Measurements from ENCODE around the gene MRPL16.
A peak's percentile ranks its signal among the peaks of the same experiment; 100 is the strongest.

- TF ChIP-seq, protein P1, sequence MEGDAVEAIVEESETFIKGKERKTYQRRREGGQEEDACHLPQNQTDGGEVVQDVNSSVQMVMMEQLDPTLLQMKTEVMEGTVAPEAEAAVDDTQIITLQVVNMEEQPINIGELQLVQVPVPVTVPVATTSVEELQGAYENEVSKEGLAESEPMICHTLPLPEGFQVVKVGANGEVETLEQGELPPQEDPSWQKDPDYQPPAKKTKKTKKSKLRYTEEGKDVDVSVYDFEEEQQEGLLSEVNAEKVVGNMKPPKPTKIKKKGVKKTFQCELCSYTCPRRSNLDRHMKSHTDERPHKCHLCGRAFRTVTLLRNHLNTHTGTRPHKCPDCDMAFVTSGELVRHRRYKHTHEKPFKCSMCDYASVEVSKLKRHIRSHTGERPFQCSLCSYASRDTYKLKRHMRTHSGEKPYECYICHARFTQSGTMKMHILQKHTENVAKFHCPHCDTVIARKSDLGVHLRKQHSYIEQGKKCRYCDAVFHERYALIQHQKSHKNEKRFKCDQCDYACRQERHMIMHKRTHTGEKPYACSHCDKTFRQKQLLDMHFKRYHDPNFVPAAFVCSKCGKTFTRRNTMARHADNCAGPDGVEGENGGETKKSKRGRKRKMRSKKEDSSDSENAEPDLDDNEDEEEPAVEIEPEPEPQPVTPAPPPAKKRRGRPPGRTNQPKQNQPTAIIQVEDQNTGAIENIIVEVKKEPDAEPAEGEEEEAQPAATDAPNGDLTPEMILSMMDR (IDR thresholded peaks at IDR 0.05): peak; percentile 38 to 77 (median 68)
- TF ChIP-seq POLR2AphosphoS5 (IDR thresholded peaks at IDR 0.05): no peak
- TF ChIP-seq POLR2A (IDR thresholded peaks at IDR 0.05): no peak
- TF ChIP-seq EP300 (IDR thresholded peaks at IDR 0.05): no peak
Observed at GRCh38 chr11:59802639-59803176, 7.9 kb downstream of the MRPL16 start.
